Measurements from ENCODE around the gene PDZRN4.
A peak's percentile ranks its signal among the peaks of the same experiment; 100 is the strongest.

Gene PDZRN4

DNA sequence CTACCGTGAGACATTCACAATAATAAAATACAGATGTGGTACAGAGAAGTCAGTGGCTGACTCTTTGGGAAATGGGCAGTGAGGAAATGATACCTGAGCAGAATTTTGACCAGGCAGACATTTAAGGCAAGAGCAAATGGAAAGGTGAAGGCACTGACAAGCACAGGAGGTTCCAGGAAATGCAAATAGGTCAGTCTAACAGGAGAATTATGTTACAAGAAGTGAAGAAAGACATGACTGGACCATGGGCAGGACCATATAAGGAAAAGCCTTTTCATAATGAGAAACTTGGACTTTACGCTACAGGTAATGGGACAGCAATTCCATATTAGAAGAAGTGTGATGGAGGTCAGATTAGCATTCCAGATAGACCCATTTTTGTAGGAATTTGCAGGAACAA is 338.9 kb downstream of the PDZRN4 start:
- no peak overlapping the region for H3K4me3 ChIP-seq (ENCODE audit: low read depth, low read length)
- peak; percentile 16 for DNase-seq (ENCODE audit: low read depth)
- TF ChIP-seq CTCF (conservative IDR thresholded peaks at IDR 0.05; ENCODE audit: low read depth, low read length) = no peak

DNA sequence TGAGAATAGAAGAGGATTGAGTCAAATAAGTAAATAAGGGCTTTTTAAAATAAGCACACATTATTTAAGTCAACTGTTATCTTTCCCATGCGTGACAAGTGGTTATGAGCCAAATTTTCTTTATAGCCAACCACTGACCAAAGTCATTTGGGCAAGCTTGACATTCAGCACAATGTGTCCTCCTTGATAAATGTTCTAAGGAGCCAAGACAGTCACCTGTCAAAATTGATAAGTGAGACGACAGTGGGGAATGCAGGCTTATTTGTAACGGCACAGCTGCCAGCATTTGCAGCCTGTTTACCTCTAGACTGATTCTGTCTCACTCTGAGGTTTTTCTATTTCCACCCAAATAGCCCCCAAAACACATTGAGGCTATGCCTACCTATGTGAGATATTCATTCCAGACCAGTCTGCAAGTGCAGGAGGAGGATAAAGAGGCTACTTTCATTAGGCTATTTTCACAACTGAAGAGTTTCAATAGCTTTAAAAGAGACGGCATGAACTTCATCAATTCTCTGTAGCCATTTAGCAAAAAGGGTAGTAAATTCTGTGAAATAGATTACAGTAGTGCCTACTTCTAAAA is 339.5 kb downstream of the PDZRN4 start:
- no peak overlapping the region for H3K4me3 ChIP-seq (ENCODE audit: low read depth, low read length)
- DNase-seq (ENCODE audit: low read depth) = no peak
- no peak for TF ChIP-seq CTCF (conservative IDR thresholded peaks at IDR 0.05; ENCODE audit: low read depth, low read length)

DNA sequence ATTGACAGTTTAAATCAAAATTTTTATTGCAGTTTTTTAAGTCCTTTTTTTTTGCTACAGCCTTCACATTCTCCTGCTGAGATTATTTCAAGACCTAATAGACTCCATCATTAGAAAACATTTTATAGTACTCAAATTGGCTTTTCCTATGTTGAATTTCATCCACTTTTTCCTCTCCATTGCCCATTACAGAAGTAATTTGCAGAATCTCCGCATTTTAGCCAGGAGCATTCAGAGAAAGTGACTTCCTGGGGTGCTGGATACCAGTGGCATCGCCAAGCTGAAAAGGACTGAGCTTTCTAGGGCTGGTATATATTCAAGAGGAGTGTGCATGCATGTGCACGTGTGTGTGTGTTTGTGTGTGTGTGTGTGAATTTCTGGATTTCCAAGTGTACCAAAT is 340.8 kb downstream of the PDZRN4 start:
- no peak overlapping the region for H3K4me3 ChIP-seq (ENCODE audit: low read depth, low read length)
- no peak for DNase-seq (ENCODE audit: low read depth)
- no peak for TF ChIP-seq CTCF (conservative IDR thresholded peaks at IDR 0.05; ENCODE audit: low read depth, low read length)

- no peak for TF ChIP-seq CTCF (conservative IDR thresholded peaks at IDR 0.05; ENCODE audit: low read depth, low read length)
- DNase-seq (ENCODE audit: low read depth) = no peak
- no peak overlapping the region for H3K4me3 ChIP-seq (ENCODE audit: low read depth, low read length)
Measured at GRCh38 chr12:41530441-41530840, 342.3 kb downstream of the PDZRN4 start.

DNA sequence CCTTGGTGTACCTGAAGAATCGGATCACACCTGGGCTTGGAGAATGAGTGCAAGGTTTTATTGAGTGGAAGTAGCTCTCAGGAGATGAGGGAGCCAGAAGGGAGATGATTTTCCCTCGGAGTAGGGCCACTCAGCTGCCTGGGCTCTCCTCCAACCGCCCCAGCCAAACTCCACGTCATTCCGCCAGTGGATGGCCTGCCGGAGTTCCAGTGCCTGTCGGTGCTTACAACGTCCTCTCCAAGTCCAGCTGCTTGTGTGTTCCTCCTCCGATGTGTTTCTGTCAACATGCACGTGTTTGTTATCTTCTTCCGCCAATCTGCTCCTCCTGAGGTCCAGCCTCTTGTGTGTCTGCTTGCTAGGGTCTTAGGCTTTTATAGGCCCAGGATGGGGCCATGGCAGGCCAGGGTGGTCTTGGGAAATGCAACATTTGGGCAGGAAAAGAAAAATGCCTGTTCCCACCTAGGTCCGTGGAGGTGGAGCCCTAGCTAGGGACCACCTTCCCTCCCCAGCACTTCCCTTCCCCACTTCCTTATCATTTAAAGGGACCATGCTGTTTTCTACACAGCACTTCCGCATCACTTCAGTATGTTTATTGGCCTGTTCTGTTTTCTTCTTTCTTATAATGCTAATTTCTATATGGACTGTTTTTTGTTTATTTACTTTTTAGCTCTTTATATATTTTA is 343.2 kb downstream of the PDZRN4 start:
- H3K4me3 ChIP-seq (ENCODE audit: low read depth, low read length) = no peak overlapping the region
- TF ChIP-seq CTCF (conservative IDR thresholded peaks at IDR 0.05; ENCODE audit: low read depth, low read length) = no peak
- no peak for DNase-seq (ENCODE audit: low read depth)

DNA sequence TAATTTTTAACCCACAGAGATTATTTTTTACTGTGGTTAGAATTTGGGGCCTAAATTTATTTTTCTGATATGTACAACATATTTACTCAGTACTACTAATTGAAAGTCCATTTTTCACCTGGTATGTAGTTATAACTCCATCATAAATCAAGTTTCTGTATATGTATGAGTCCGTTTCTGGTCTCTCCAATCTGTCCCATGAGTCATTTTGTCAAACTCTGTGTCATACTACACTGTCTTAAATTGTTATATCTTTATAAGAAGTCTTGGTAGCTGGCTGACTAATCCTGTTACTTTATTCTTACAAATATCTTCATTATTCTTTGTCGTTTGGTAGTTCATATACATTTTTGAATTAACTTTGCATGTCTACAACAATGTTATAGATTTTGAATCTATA is 344.0 kb downstream of the PDZRN4 start:
- no peak overlapping the region for H3K4me3 ChIP-seq (ENCODE audit: low read depth, low read length)
- DNase-seq (ENCODE audit: low read depth) = no peak
- TF ChIP-seq CTCF (conservative IDR thresholded peaks at IDR 0.05; ENCODE audit: low read depth, low read length) = no peak
